Measurements from ENCODE around the gene DIAPH2.
A peak's percentile ranks its signal among the peaks of the same experiment; 100 is the strongest.
"Not testable (repeated sequence)": the region's sequence is repeated elsewhere in the genome, so short reads cannot be mapped to it uniquely, and the experiment has no call there.

DIAPH2 gene

DNA sequence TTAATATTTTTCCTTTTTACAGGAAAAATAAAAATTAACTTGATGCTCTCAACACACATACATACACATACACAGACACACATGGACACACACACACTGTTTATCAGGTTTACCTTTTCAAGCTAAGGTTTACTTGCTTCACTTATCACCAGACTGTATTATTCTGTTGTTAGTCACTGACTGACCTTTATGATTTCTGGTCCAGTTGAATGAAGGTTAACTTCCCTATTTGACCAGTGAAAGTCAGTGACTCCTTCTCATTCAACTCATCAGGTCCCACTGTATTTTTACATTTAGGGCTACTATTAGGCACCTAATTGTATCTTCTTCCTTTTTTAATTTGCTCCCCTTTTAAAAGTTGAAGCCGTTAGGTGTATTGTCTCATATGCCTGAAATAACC lies 16.0 kb downstream of the DIAPH2 start:
- H3K27me3 Mint-ChIP-seq = no peaks in the 10 kb centered on the region

DNA sequence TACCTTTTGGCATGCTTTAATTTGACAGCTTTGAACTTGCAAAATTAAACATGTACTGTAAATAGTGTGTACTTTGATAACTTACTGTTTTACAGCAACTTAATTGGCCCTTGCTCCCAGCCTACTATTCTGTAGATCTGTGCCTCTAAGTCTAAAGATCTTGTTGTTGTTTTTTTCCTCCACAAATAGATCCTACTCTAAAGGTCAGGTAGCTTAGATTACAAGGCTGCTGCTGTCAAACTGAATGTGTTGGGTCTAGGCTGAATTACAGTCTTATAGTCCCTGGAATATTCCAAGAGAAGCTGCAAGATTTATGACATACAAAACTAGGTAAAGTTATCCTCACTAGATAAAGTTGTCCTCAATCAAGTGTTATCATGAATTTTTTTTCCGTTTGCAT lies 18.7 kb downstream of the DIAPH2 start:
- no peaks in the 10 kb centered on the region for H3K27me3 Mint-ChIP-seq
- no peaks in the 10 kb centered on the region for H3K9me3 Mint-ChIP-seq
- DNase-seq (no peak), ATAC-seq (replicated peaks) (no peak)
- no peak overlapping the region for H3K27ac Mint-ChIP-seq
- peaks cover 9 to 21% of the 10 kb centered on the region in 2 donors for H3K4me1 Mint-ChIP-seq (ENCODE audit: low read depth in 2 of 2)
- H3K36me3 Mint-ChIP-seq (ENCODE audit: insufficient read depth) = no peaks in the 10 kb centered on the region
- no peak overlapping the region for H3K4me3 Mint-ChIP-seq

More for the DNA sequence above, 16.0 kb downstream of the DIAPH2 start:
- DNase-seq = no peak
- H3K27ac Mint-ChIP-seq = peak overlapping the region in 1 of 2 donors; percentile 84
- no peak for ATAC-seq (replicated peaks)
- H3K4me1 Mint-ChIP-seq (ENCODE audit: low read depth in 2 of 2) = peaks cover 13 to 14% of the 10 kb centered on the region in 2 donors
- no peak overlapping the region for H3K4me3 Mint-ChIP-seq
- H3K36me3 Mint-ChIP-seq (ENCODE audit: insufficient read depth) = no peaks in the 10 kb centered on the region
- H3K9me3 Mint-ChIP-seq = no peaks in the 10 kb centered on the region

DNA sequence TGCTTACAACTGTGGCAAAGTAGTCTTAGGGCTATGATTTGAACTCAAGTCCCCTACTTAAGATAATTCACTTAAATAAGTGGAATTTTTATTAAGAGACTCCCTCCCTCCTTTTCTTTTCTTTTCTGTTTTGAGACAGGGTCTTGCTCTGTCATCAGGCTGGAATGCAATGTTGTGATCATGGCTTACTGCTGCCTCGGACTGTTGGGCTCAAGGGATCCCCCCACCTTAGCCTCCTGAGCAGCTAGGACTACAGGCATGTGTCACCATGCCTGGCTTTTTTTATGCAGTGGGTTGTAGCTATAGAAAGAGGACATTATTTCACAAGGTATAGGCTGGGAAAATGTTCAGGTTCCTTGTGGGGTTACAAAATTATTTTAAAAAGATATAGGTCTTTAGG lies 19.2 kb downstream of the DIAPH2 start:
- no peak for ATAC-seq (replicated peaks)
- H3K36me3 Mint-ChIP-seq (ENCODE audit: insufficient read depth) = no peaks in the 10 kb centered on the region
- DNase-seq = no peak
- H3K27me3 Mint-ChIP-seq = no peaks in the 10 kb centered on the region
- H3K9me3 Mint-ChIP-seq = no peaks in the 10 kb centered on the region
- H3K4me1 Mint-ChIP-seq (ENCODE audit: low read depth in 2 of 2) = peaks cover 9 to 23% of the 10 kb centered on the region in 2 donors
- H3K4me3 Mint-ChIP-seq = no peak overlapping the region
- peak overlapping the region in 1 of 2 donors; percentile 15 for H3K27ac Mint-ChIP-seq

DNA sequence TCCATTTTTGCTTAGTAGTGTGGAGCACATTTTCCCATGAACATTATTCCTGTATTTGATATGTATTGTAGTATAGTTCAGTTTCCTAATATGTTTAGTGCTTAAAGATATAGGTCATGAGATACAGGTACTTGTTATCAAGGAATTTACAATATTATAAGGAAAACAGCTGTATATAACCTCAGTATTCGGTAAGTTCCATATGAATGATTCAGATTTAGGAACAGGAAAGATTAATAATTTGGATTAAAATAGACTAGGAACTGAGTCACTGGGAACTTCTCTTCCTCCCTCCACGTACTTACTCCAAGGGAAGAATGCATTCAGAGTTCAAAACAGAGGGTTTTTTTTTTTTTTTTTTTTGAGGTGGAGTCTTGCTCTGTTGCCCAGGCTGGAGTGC lies 20.0 kb downstream of the DIAPH2 start:
- Mint-ChIP-seq H3K4me1 (ENCODE audit: low read depth in 2 of 2) (peaks cover 9 to 23% of the 10 kb centered on the region in 2 donors), H3K4me3 (no peak overlapping the region), H3K27me3 (no peaks in the 10 kb centered on the region), H3K9me3 (no peaks in the 10 kb centered on the region), H3K36me3 (ENCODE audit: insufficient read depth) (no peaks in the 10 kb centered on the region), H3K27ac (no peak overlapping the region)
- ATAC-seq (replicated peaks) (no peak), DNase-seq (no peak)

DNA sequence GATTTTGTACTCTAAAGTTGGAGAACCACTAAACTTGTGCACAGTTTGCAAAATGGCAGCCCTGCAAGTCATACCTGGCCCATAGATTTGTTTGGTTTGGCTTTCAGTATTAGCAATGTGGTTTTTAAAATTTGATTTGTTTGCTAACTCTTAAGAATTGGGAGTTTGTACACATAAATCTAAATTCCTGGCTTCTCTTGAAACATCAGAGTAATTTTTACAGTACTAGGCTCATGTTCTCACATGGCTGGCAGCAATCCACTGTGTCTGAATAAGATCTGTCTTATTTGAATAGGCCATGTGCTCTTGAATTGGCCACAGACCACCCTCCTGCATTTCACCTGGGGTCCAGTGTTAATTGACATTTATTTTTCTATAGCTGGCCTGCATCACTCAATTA lies 21.3 kb downstream of the DIAPH2 start:
- Mint-ChIP-seq H3K4me1 (ENCODE audit: low read depth in 2 of 2) (peaks cover under 1 to 16% of the 10 kb centered on the region in 2 donors), H3K36me3 (ENCODE audit: insufficient read depth) (no peaks in the 10 kb centered on the region), H3K27me3 (no peaks in the 10 kb centered on the region), H3K27ac (no peak overlapping the region), H3K9me3 (no peaks in the 10 kb centered on the region), H3K4me3 (no peak overlapping the region)
- ATAC-seq (replicated peaks) (no peak), DNase-seq (no peak)

DNA sequence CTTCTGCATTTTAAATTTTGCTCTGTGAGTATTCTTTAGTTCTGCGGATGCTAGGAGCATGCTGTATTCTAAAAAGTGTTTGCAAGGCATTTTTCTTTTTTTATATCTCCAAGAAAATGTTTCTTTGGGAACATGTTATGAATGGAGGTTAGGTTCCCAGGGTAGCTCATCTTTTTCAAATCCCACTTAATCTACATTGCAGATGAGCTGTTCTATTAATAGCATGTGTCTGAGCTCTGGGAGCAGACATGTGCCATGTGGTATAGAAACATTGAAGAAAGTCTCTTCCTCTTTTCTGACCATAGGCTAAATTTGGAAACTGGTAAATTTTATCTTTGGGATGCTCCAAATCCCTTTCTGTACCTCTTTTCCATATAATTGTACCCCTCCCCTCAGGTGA lies 23.2 kb downstream of the DIAPH2 start:
- no peaks in the 10 kb centered on the region for H3K36me3 Mint-ChIP-seq (ENCODE audit: insufficient read depth)
- peaks cover 3 to 10% of the 10 kb centered on the region in 2 donors for H3K4me1 Mint-ChIP-seq (ENCODE audit: low read depth in 2 of 2)
- H3K27me3 Mint-ChIP-seq = no peaks in the 10 kb centered on the region
- DNase-seq (no peak), ATAC-seq (replicated peaks) (no peak)
- no peak overlapping the region for H3K27ac Mint-ChIP-seq
- no peaks in the 10 kb centered on the region for H3K9me3 Mint-ChIP-seq
- H3K4me3 Mint-ChIP-seq = no peak overlapping the region

DNA sequence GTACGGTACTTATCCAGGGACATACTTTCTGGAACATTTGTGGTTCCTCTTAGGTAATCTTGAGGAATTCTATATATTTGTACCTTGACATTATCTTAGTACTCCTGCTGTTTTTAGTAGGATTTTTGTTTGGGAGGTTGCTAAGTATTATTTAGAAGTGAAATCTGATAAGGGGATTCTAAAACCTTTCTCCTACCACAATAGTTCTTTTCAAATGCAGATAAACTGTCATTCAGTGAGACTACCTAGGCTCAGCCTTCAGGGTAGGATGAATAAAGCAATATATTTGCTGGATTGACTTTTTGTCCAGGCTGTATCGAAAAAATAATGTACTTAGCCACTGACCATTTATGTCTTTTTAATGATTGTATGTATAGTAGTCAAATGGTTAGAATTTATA lies 25.4 kb downstream of the DIAPH2 start:
- Mint-ChIP-seq H3K4me3 (no peak overlapping the region), H3K9me3 (no peaks in the 10 kb centered on the region), H3K36me3 (ENCODE audit: insufficient read depth) (no peaks in the 10 kb centered on the region), H3K27me3 (no peaks in the 10 kb centered on the region), H3K27ac (no peak overlapping the region), H3K4me1 (ENCODE audit: low read depth in 2 of 2) (peaks cover 7 to 19% of the 10 kb centered on the region in 2 donors)
- DNase-seq = no peak
- no peak for ATAC-seq (replicated peaks)

DNA sequence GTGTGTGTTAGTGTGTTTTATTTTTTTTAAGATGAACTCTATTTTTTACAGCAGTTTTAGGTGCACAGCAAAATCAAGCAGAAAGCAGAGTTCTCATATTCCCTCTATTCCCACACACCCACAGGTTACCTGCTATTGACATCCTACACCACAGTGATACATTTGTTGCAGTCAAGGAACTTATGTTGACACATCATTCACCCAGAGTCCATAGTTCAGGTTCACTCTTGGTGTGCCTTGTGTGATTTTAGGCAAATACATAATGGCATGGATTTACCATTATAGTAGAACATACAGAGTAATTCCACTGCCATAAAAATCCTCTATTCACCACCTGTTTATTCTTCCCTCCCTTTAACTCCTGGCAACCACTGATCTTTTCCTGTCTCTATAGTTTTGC lies 28.7 kb downstream of the DIAPH2 start:
- no peak overlapping the region for H3K27ac Mint-ChIP-seq
- no peak for ATAC-seq (replicated peaks)
- H3K36me3 Mint-ChIP-seq (ENCODE audit: insufficient read depth) = no peaks in the 10 kb centered on the region
- DNase-seq = no peak
- H3K27me3 Mint-ChIP-seq = no peaks in the 10 kb centered on the region
- no peaks in the 10 kb centered on the region for H3K9me3 Mint-ChIP-seq
- peaks cover 7 to 26% of the 10 kb centered on the region in 2 donors for H3K4me1 Mint-ChIP-seq (ENCODE audit: low read depth in 2 of 2)
- no peak overlapping the region for H3K4me3 Mint-ChIP-seq

DNA sequence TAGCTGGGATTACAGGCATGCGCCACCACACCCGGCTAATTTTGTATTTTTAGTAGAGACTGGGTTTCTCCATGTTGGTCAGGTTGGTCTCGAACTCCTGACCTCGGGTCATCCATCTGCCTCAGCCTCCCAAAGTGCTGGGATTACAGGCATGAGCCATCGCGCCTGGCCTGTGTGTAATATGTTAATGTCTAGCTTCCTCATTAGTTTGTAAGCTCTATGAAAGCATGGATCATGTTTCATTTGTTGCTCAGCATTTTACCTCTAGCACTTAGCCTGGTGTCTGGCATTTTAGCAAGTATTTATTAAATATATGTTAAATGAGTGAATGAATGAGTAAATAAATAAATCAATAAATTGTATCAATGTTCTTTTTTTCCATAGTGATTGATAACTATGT lies 29.8 kb downstream of the DIAPH2 start:
- DNase-seq; H3K27ac Mint-ChIP-seq; ATAC-seq (replicated peaks); H3K9me3 Mint-ChIP-seq; H3K4me3 Mint-ChIP-seq; H3K36me3 Mint-ChIP-seq (ENCODE audit: insufficient read depth); H3K27me3 Mint-ChIP-seq: not testable (repeated sequence)
- H3K4me1 Mint-ChIP-seq (ENCODE audit: low read depth in 2 of 2) = peaks cover 7 to 23% of the 10 kb centered on the region in 2 donors

DNA sequence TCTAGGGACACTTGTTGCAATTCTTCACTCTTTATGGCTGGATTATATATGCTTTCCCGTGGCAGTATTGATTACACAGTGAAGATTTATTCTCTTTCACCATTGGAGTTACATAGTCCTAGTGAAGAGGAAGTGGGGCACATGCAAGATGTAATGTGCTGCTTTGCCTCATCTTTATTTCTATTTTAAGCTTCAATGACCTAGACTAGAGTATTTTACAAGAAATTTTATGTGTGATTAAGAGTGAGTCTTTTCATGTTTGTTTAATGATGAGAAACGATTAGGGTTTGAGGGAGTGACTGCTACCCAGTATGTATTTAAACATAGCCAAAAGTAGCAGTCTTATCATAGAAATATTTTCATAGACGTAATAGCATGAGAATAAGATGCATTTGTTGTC lies 30.8 kb downstream of the DIAPH2 start:
- ATAC-seq (replicated peaks) (no peak), DNase-seq (no peak)
- Mint-ChIP-seq H3K9me3 (no peaks in the 10 kb centered on the region), H3K36me3 (ENCODE audit: insufficient read depth) (no peaks in the 10 kb centered on the region), H3K27me3 (no peaks in the 10 kb centered on the region), H3K4me1 (ENCODE audit: low read depth in 2 of 2) (peaks cover 7 to 23% of the 10 kb centered on the region in 2 donors), H3K4me3 (no peak overlapping the region), H3K27ac (no peak overlapping the region)

DNA sequence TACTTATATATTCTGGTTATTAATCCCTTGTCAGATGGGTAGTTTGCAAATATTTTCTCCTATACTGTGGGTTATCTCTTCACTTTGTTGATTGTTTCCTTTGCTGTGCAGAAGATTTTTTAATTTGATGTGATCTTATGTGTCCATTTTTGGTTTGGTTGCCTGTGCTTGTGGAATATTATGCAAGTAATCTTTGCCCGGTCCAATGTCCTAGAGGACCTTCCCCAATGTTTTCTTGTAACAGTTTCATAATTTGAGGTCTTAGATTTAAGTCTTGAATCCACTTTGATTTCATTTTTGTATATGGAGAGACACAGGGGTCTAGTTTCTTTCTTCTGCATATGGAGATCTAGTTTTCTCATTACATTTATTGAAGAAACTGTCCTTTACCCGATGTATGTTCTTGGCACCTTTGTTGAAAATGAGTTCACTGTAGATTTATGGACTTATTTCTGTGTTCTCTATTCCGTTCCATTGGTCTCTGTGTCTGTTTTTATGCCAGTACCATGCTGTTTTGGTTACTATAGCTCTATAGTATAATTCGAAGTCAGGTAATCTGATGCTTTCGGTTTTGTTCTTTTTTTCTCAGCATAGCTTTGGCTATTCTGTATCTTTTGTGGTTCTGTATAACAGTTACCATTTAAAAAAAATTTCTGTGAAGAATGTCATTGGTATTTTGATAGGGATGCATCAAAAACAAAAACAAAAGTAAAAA lies 34.7 kb downstream of the DIAPH2 start:
- ATAC-seq (replicated peaks) = no peak
- Mint-ChIP-seq H3K4me3 (no peak overlapping the region), H3K9me3 (no peaks in the 10 kb centered on the region), H3K36me3 (ENCODE audit: insufficient read depth) (no peaks in the 10 kb centered on the region), H3K4me1 (ENCODE audit: low read depth in 2 of 2) (peaks cover 0 to 14% of the 10 kb centered on the region in 2 donors), H3K27me3 (no peaks in the 10 kb centered on the region), H3K27ac (no peak overlapping the region)
- DNase-seq = no peak

DNA sequence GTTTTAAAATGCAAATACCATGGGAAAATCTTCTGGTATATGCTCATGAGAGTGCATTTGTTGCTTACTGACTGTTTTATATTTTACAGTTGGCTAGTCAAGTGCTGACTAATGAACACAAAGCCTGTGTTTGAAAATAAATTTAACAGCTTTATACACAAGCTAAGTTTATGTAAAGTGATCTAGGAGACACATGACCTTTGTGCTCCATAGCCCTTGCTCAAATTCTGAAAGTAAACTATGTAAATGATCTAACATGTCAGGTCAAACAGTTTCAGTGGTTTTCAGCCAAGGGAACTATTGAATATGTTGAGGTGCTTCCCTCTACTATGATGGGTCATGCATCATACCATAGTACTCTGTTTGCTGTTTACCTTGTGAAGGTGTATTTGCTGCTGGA lies 36.7 kb downstream of the DIAPH2 start:
- H3K27ac Mint-ChIP-seq = no peak overlapping the region
- H3K36me3 Mint-ChIP-seq (ENCODE audit: insufficient read depth) = no peaks in the 10 kb centered on the region
- no peak for ATAC-seq (replicated peaks)
- no peaks in the 10 kb centered on the region for H3K9me3 Mint-ChIP-seq
- DNase-seq = no peak
- no peaks in the 10 kb centered on the region for H3K27me3 Mint-ChIP-seq
- H3K4me1 Mint-ChIP-seq (ENCODE audit: low read depth in 2 of 2) = peaks cover 0 to 11% of the 10 kb centered on the region in 2 donors
- H3K4me3 Mint-ChIP-seq = no peak overlapping the region

DNA sequence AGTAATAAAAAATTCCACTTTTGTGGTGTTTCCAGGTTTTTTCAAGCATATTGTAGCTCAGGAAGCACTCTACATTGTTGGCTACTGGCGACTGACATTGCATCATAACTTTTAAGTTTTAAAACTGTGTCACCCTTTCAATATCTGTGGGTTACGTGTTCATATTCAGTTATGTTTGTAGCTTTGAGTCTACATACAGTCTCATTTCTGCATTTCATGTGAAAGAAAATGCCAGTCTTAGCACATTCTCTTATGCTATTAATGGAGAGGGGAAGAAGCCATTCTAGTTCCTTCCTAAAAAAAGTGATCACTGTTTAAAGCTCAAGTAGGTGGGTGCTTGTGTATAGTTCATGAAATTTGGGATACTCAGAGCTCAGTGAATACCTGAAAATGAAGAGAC lies 38.1 kb downstream of the DIAPH2 start:
- H3K27ac Mint-ChIP-seq = no peak overlapping the region
- no peak for DNase-seq
- H3K9me3 Mint-ChIP-seq = no peaks in the 10 kb centered on the region
- no peaks in the 10 kb centered on the region for H3K36me3 Mint-ChIP-seq (ENCODE audit: insufficient read depth)
- no peak for ATAC-seq (replicated peaks)
- peaks cover 0 to 10% of the 10 kb centered on the region in 2 donors for H3K4me1 Mint-ChIP-seq (ENCODE audit: low read depth in 2 of 2)
- H3K4me3 Mint-ChIP-seq = no peak overlapping the region
- H3K27me3 Mint-ChIP-seq = no peaks in the 10 kb centered on the region

DNA sequence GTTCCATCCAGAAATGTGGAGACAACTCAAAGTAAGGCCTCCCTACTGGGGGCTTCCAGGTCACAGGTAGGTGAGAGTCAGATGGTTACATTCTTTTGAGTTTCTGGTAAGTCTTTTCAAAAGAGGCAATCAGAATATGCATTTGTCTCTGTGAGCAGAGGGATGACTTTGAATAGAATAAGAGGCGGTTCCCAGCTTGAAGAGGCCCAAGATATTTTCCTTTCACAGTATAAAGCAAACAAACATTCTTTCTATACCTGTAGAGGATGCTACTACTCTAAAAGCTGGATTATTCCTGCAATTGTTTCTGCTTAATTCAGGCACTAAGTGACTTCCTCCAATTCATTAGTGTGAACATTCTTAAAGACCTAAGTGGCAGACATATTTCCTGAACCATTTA lies 44.4 kb downstream of the DIAPH2 start:
- Mint-ChIP-seq H3K4me1 (ENCODE audit: low read depth in 2 of 2) (peaks cover 0 to 21% of the 10 kb centered on the region in 2 donors), H3K27me3 (no peaks in the 10 kb centered on the region), H3K27ac (no peak overlapping the region), H3K36me3 (ENCODE audit: insufficient read depth) (no peaks in the 10 kb centered on the region), H3K9me3 (no peaks in the 10 kb centered on the region), H3K4me3 (no peak overlapping the region)
- DNase-seq = no peak
- no peak for ATAC-seq (replicated peaks)

Measured in effector memory CD8-positive, alpha-beta T cell (primary cell).